HG03103 (cell line): Measurements from ENCODE around the gene AKR1B15.
"Not testable (repeated sequence)": the region's sequence is repeated elsewhere in the genome, so short reads cannot be mapped to it uniquely, and the experiment has no call there.

Experiments
- ATAC-seq: cut with Tn5 transposase; IDR thresholded peaks from one replicate; pipeline ENCODE4 v1.9.1; 2021; ENCODE audit warnings: low read depth; ENCODE audit not compliant: unreplicated experiment

Gene AKR1B15

DNA sequence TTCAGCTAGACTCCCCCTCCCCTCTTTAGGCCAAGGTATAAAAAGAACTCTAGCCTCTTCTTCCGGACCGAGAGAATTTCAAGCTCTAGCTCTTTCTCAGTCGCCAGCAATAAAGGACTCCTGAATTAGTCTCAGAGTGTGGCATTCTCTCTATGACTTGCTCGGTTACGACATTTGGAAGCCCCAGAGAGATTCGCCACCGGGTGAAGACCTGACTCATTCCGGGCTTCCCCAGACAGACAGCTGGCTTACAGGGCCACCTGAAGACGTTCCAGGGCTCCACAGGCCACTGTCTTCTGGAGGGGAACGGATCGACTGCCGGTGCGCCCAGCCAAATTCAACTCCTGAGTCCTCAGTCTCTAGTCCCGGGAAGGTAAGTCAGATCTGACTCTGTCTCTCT, at the start of gene AKR1B15:
AKR1B15 (plus strand) TSS at position 234 of the 400 bp plus-strand sequence. CDS start 15,510 bp downstream, outside the sequence.
- peak; percentile 90 for ATAC-seq

- ATAC-seq: no peak
Measured at GRCh38 chr7:134500406-134500805, 48.5 kb upstream of the AKR1B15 start.

GRCh38 chr7:134500982-134501381, 47.9 kb upstream of the AKR1B15 start:
- no peak for ATAC-seq

- ATAC-seq: no peak
Measured at GRCh38 chr7:134502463-134503371, 46.2 kb upstream of the AKR1B15 start.

DNA sequence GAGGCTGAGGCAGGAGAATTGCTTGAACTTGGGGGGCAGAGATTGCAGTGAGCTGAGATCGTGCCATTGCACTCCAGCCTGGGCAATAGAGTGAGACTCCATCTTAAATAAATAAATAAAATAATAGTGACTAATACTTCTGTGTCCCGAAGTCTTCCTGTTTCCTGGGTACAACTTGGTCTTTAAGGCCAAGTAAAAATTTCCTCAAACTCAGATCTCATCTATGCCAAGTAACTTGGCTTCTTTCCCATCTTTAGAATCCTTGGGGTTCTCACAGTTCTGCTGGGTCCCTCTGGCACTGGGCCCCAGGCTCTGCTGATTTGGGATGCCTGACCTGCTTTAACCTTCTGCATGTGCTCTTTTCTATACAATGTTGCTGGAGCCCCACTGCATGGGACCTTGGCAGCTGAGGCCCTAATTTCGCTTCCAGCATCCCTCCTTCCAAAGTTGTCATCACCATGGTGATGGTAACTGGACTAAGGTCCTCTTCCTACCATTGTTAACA, 44.2 kb upstream of the AKR1B15 start:
- no peak for ATAC-seq

DNA sequence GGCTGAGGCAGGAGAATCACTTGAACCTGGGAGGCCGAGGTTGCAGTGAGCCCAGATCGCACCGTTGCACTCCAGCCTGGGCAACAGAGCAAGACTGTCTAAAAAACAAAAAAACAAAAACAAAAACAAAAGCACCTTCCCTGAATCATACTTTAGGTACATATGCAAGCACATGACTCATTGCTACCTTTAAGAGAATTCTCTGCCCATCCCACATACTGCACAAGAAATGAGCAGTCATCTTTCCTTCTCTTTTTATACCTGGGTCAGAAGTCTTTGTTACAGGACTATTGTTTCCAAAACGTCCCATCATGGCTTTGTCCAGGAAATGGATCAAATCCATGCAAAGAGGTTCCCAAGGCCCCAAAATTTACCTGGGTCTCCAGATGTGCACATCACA, 43.1 kb upstream of the AKR1B15 start:
- ATAC-seq: no peak

- ATAC-seq: no peak
Measured at GRCh38 chr7:134509010-134509409, 39.9 kb upstream of the AKR1B15 start.

GRCh38 chr7:134510646-134511045, 38.3 kb upstream of the AKR1B15 start:
- ATAC-seq: no peak

GRCh38 chr7:134512271-134512670, 36.6 kb upstream of the AKR1B15 start:
- no peak for ATAC-seq

GRCh38 chr7:134513169-134513752, 35.6 kb upstream of the AKR1B15 start:
- no peak for ATAC-seq

- no peak for ATAC-seq
Measured at GRCh38 chr7:134514106-134514505, 34.8 kb upstream of the AKR1B15 start.

- ATAC-seq: no peak
Measured at GRCh38 chr7:134514663-134515062, 34.2 kb upstream of the AKR1B15 start.

DNA sequence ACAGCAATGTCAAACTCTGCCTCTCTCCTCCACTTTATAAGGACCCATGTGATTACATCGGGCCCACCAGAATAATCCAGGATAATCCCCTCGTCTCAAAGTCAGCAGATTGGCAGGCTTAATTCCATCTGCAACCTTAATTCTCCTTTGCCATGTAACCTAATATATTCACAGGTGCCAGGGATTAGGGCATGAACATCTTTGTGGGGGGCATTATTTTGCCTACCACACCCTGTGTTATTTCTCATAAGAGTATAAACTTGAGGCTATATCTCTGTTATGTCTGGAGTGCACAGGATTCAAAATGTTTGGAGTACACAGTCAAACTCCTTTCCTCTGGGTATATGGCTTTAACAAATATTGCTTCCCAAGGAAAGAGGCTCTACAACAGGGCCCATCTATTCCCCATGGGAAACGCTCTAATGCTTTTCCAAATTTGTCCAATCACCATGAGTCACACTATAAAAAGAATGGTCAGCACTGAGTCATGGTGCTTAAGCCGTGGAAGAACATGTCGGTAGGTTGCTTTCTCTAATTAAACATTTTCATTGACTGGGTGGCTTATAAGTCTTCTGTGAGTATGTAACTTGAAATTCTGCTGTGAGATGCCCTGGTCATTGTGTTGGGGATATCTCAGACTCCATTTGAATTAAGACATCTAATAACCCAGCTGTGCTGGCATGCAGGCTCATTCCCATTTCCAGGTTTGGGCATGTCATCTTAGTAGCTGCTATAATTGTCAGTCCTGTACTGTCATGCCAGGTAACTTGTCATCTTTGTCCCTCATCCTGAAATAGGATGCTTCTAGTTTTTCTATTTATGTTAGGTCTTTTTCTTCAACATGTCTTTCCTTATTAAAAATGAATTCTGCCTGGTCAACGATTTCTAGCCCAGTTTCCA, 33.1 kb upstream of the AKR1B15 start:
- ATAC-seq: no peak

- no peak for ATAC-seq
Measured at GRCh38 chr7:134520130-134520529, 28.8 kb upstream of the AKR1B15 start.

DNA sequence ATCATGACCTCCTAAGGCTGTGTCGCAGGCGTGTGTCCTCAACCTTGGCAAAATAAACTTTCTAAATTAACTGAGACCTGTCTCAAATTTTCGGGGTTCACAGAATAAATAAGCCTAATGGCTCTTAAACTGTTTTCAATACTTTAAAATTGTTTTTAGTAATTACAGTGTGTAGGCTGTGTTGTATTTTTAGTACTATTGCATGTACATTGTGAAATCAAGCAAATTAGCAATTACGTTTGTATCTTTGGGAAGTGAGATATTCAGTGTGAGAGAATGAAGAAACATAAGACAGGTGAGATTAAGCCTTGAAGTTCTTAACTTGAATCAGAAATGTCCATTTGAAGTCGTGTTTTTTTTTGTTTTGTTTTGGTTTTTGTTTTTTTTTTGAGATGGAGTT, 26.3 kb upstream of the AKR1B15 start:
- no peak for ATAC-seq

- ATAC-seq: not testable (repeated sequence)
Measured at GRCh38 chr7:134525449-134525848, 23.5 kb upstream of the AKR1B15 start.

GRCh38 chr7:134526552-134527248, 22.2 kb upstream of the AKR1B15 start:
- not testable (repeated sequence) for ATAC-seq

- ATAC-seq: no peak
Measured at GRCh38 chr7:134527979-134528371, 20.9 kb upstream of the AKR1B15 start.

DNA sequence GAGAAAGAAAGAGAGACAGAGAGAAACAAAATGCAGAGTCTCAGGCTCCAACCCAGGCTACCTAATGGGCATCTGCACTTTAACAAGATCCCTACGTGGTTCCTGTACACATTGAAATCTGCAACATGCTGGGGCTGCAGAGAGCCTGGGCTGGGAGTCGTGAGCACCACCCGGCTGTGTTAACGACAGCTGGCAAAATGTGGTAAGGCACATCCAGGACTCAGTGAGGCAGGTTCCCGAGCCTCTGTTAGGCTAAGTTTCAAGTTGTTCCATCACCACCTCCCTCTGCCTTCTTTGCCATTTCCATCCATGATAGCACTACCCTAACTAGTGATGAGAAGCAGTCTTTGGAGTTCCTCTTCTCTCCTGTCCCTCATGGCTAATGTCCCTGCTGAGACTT, 20.2 kb upstream of the AKR1B15 start:
- no peak for ATAC-seq

DNA sequence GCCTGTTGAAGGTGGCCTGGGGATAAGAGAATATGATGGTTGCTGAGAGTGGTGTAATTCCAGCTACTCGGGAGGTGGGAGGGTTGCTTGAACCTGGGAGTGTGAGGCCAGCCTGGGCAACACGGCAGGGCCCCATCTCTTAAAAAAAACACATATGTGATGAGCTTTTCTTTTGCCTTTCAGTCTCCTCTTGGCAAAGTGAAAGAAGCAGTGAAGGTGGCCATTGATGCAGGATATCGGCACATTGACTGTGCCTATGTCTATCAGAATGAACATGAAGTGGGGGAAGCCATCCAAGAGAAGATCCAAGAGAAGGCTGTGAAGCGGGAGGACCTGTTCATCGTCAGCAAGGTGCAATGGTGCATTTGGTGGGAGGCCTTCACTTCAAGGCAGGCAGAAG, 18.4 kb upstream of the AKR1B15 start:
- ATAC-seq: no peak
